ENCODE data around the gene LDLRAD2. TPM values are rescaled to one million over a fixed set of nuclear protein-coding genes. Genes with fewer than 3 reads are reported as not detected.

LDLRAD2 gene
- total and polyA plus RNA-seq, 3 donors from 2014 or later: 1.3 to 1.9 (median 1.9) TPM

DNA sequence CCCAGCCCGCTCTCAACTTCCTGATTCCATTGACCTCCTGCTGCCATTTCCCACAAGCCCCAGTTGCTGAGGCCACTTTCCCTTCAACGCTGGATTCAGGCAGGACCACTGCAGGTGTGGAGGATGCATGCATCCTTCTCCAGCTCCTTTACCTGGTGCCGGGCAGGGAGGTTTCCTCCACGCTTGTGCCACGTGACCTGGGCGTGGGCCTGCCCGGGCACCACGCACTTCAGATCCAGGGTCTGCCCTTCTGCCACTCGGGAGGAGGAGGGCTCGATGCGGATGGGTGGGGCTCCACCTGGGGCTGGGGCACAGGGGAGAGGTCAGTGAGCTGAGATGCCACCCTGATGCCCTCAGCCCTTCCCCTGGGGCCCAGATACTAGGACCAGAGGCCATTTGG, 31.9 kb downstream of the LDLRAD2 start:
- Histone ChIP-seq H3K27me3 (no peaks in the 10 kb centered on the region), H3K9me3 (no peaks in the 10 kb centered on the region), H3K36me3 (ENCODE audit: low read depth, missing control alignments) (no peaks in the 10 kb centered on the region), H3K27ac (no peak overlapping the region), H3K4me1 (no peaks in the 10 kb centered on the region), H3K4me3 (no peak overlapping the region)
- intact Hi-C loops (cut with DNase I; ENCODE audit: low total_unique reads): no loop called here
- TF ChIP-seq POLR2A (IDR thresholded peaks at IDR 0.05): no peak
- TF ChIP-seq, protein P1, sequence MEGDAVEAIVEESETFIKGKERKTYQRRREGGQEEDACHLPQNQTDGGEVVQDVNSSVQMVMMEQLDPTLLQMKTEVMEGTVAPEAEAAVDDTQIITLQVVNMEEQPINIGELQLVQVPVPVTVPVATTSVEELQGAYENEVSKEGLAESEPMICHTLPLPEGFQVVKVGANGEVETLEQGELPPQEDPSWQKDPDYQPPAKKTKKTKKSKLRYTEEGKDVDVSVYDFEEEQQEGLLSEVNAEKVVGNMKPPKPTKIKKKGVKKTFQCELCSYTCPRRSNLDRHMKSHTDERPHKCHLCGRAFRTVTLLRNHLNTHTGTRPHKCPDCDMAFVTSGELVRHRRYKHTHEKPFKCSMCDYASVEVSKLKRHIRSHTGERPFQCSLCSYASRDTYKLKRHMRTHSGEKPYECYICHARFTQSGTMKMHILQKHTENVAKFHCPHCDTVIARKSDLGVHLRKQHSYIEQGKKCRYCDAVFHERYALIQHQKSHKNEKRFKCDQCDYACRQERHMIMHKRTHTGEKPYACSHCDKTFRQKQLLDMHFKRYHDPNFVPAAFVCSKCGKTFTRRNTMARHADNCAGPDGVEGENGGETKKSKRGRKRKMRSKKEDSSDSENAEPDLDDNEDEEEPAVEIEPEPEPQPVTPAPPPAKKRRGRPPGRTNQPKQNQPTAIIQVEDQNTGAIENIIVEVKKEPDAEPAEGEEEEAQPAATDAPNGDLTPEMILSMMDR (IDR thresholded peaks at IDR 0.05): no peak
- DNase-seq: no peak
- 88 to 89% methylated on average over 11 of the region's 11 CpGs for WGBS, 2 donors

DNA sequence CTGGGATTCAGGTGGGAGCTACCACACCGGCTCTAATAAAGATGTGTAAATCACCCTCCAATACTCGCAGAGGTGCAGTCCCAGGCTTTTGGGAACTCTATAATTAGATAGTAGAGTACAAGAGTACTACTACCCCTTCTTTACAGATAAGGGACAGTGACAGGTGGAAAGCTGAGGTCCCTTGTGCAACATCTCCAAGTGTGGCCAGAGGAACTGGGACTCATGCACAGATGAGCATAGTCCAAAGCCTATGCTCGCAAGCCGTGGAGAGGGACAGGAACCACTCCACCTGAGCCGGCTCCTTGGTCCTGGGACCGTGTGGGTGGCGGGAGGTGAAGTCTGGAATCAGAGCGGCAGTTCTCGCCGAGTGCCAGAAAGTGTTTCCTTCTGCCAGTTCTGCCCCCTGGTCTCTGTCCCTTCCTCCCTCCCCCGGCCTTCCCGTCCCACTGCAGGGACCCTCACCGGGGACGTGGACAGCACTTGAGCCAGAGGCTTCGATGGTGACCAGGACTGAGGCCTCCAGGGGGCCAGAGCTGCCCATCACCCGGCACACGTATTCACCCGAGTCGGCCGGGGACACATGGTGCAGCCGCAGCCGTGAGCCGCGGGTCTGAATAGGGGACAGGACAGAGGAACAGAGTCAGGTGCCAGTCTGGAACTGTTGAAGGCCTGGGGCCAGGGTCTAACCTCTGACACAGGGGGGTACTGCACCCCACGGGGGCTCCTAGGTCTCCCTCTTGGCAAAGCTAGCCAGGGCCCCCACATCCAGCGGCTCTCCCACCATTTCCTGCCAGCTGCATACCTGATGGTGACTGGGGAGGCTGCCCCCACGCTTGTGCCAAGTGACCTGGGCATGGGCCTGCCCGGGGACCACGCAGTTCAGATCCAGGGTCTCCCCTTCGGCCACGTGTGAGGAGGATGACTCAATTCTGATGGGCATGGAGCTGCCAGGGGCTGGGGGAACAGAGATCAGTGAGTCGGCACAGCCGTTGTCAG, 33.9 kb downstream of the LDLRAD2 start:
- Histone ChIP-seq H3K36me3 (ENCODE audit: low read depth, missing control alignments) (no peaks in the 10 kb centered on the region), H3K4me3 (no peak overlapping the region), H3K9me3 (no peaks in the 10 kb centered on the region), H3K27ac (no peak overlapping the region), H3K27me3 (no peaks in the 10 kb centered on the region), H3K4me1 (no peaks in the 10 kb centered on the region)
- no peak for TF ChIP-seq POLR2A (IDR thresholded peaks at IDR 0.05)
- TF ChIP-seq, protein P1 (IDR thresholded peaks at IDR 0.05): no peak
- 82 to 91% methylated on average over 15 to 32 of the region's 33 CpGs for WGBS, 2 donors
- intact Hi-C loops (cut with DNase I; ENCODE audit: low total_unique reads): no loop called here
- DNase-seq: no peak

DNA sequence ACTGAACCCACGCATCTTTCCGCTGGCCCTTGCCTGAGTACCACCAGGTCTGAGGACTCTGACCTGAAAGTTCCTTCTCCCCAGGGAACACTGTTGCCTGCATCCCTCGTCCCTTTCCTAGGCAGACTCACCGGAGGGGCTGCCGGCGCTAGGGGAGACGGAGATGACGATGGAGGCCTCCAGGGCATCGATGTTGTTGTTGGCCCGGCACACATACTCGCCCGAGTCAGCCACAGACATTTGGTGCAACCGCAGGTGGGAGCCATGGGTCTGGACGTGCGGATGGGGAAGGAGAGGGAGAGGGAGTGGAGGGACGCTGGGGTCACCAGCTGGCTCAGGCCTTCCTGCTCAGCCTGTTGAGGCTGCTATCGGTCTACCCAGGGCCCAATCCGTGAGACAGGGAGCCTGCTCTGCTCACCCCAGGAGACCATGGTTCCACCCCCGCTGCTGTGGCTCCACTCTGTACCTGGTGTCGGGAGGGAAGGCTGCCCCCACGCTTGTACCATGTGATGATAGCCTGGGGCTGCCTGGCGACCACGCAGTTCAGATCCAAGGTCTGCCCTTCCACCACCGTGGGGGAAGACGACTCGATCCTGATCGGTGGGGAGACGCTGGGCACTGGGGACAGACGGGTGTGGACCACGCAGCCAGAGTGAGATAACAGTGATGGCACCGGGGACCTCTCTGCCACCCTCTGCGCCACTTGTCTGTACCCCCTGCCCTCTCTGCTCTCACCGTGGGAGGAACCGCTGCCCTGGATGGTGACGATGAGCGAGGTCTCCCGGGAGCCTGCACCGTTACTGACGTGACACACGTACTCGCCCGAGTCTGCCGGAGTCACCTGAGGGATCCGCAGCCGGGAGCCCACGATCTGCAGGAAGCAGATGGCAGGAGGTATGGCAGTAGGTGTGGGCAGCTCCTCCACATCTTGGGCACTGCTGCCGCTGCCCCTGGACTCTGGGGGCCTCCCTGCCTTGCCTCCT, 35.4 kb downstream of the LDLRAD2 start:
- Histone ChIP-seq H3K36me3 (ENCODE audit: low read depth, missing control alignments) (no peaks in the 10 kb centered on the region), H3K9me3 (no peaks in the 10 kb centered on the region), H3K27me3 (no peaks in the 10 kb centered on the region), H3K4me1 (no peaks in the 10 kb centered on the region), H3K27ac (no peak overlapping the region), H3K4me3 (no peak overlapping the region)
- intact Hi-C loops (cut with DNase I; ENCODE audit: low total_unique reads): no loop called here
- WGBS, 2 donors: 91 to 92% methylated on average over 5 to 47 of the region's 47 CpGs
- no peak for DNase-seq
- TF ChIP-seq, protein P1 (IDR thresholded peaks at IDR 0.05): no peak
- TF ChIP-seq POLR2A (IDR thresholded peaks at IDR 0.05): no peak

DNA sequence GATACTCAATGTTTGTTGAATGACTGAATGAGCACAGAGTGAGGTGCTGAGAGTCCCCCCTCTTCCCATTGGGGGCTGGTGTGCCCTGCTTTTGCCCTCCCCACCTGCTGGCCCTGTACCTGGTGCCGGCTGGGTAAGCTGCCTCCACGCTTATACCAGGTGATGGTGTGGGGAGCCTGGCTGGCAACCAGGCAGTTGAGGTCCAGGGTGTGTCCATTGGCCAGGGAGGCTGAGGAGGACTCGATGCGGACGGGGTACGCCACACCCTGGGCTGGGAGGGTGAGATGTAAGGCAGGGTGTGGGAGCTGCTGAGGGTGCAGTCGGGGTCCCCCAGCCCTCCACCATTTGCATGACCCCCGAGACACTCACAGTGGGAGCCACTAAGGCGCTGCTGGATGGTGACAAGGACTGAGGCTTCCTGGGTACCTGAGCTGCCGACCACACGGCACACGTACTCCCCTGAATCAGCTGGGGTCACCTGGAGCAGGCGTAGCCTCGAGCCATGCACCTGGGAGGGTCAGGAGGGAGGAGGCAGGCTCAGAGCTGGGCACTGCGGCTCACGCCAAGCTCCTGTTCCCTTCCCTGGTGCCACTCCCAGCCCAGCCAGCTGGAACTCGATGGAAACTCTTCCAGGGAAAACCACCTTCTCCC, 36.6 kb downstream of the LDLRAD2 start:
- TF ChIP-seq POLR2A (IDR thresholded peaks at IDR 0.05): no peak
- TF ChIP-seq, protein P1 (IDR thresholded peaks at IDR 0.05): no peak
- H3K4me1 ChIP-seq: no peaks in the 10 kb centered on the region
- intact Hi-C loops (cut with DNase I; ENCODE audit: low total_unique reads): no loop called here
- DNase-seq: no peak
- no peaks in the 10 kb centered on the region for H3K36me3 ChIP-seq (ENCODE audit: low read depth, missing control alignments)
- H3K9me3 ChIP-seq: no peaks in the 10 kb centered on the region
- no peak overlapping the region for H3K27ac ChIP-seq
- no peaks in the 10 kb centered on the region for H3K27me3 ChIP-seq
- no peak overlapping the region for H3K4me3 ChIP-seq
- WGBS, 2 donors: 81 to 98% methylated on average over 3 to 17 of the region's 17 CpGs

Measured in testis (tissue), 3 donors.